ENCODE results near the gene FRMD8. TPM values are rescaled to one million over a fixed set of nuclear protein-coding genes. Genes with fewer than 3 reads are reported as not detected.

Gene FRMD8
- total and polyA plus RNA-seq, 2 of the 4 experiments (the other 2 are of a cell fraction) = 11.3 to 19.8 TPM

- POLR2A ChIA-PET (ENCODE audit: unreplicated experiment) = interaction anchor here (0.6 to 6.8 kb wide), 24 partner anchors 11 to 247 kb away, joined by 3 to 142 read pairs (median 6); partner anchors contain the start of genes FAM89B, FRMD8, MALAT1 and SLC25A45
- CTCF ChIA-PET = no interaction called here
- H3K79me1 ChIP-seq (ENCODE audit: low read depth in 1 of 2, low read length in 2 of 2) = peaks cover 10 to 43% of the 10 kb centered on the region in 2 experiments; a peak in 2 of 4 replicates
- TF ChIP-seq FOS (IDR thresholded peaks at IDR 0.05; ENCODE audit: low read depth, low read length) (peak; percentile 60; the same call in 1 of the 2 replicates), SMC3 (IDR thresholded peaks at IDR 0.05; ENCODE audit: low read depth, low read length) (no peak), POLR2A (IDR thresholded peaks at IDR 0.05; ENCODE audit: low read depth, low read length) (peak; percentile 6), RCOR1 (IDR thresholded peaks at IDR 0.05; ENCODE audit: insufficient replicate concordance, low read length) (no peak), MXI1 (IDR thresholded peaks at IDR 0.05; ENCODE audit: borderline replicate concordance, low read depth, low read length) (no peak; the same call in 1 of the 2 replicates), BHLHE40 (IDR thresholded peaks at IDR 0.05; ENCODE audit: low read depth, low read length) (peak; percentile 93), ELK1 (IDR thresholded peaks at IDR 0.05; ENCODE audit: borderline replicate concordance, low read depth, low read length) (no peak), CEBPB (IDR thresholded peaks at IDR 0.05; ENCODE audit: low read depth, low read length) (no peak), USF2 (IDR thresholded peaks at IDR 0.05; ENCODE audit: low read depth, low read length) (peak; percentile 67), RAD21 (IDR thresholded peaks at IDR 0.05; ENCODE audit: low read length) (no peak), CHD1 (IDR thresholded peaks at IDR 0.05; ENCODE audit: low read depth, low read length) (peak; percentile 95), NFE2L2 (IDR thresholded peaks at IDR 0.05; ENCODE audit: low read depth, low read length) (0 out of 2 replicates have a peak, but pooled peaks have one; percentile 5), RFX5 (IDR thresholded peaks at IDR 0.05; ENCODE audit: low read depth, low read length) (no peak), MAFK (IDR thresholded peaks at IDR 0.05; ENCODE audit: low read depth, low read length) (no peak), MAZ (IDR thresholded peaks at IDR 0.05; ENCODE audit: borderline replicate concordance, low read depth, low read length) (peak; percentile 56; the same call in 1 of the 2 replicates)
These were observed 35.6 kb downstream of the FRMD8 start for GRCh38 chr11:65421794-65422632.

More at GRCh38 chr11:65421794-65422632, 35.6 kb downstream of the FRMD8 start:
- peak overlapping the region; percentile 100 for H2AK9ac ChIP-seq (replicated peaks; ENCODE audit: low read depth, low read length, poor library complexity)
- H3K4me3 ChIP-seq (ENCODE audit: insufficient read depth, low read depth, low read length) = peak overlapping the region; percentile 92
- peak overlapping the region; percentile 99 for H3K23ac ChIP-seq (ENCODE audit: low read depth, low read length)
- peak overlapping the region; percentile 64 for H4K5ac ChIP-seq (ENCODE audit: low read depth, low read length)
- H2AFZ ChIP-seq (replicated peaks; ENCODE audit: low read length, poor library complexity) = peak overlapping the region; percentile 92
- peak overlapping the region; percentile 99 for H3K56ac ChIP-seq (ENCODE audit: extremely low read depth, insufficient read depth, low read length)
- peak overlapping the region; percentile 84 for H3K18ac ChIP-seq (ENCODE audit: low read depth, low read length)
- peaks cover 49% of the 10 kb centered on the region for H4K20me1 ChIP-seq (ENCODE audit: insufficient read depth, low read length)
- H3K4me1 ChIP-seq (ENCODE audit: control insufficient read depth, insufficient read depth, low read length) = peaks cover 29% of the 10 kb centered on the region
- H3K4me2 ChIP-seq (ENCODE audit: low read depth, low read length) = peak overlapping the region; percentile 71
- peak overlapping the region; percentile 100 for H3K14ac ChIP-seq (replicated peaks; ENCODE audit: low read depth, low read length)
- H4K8ac ChIP-seq (ENCODE audit: low read depth in 2 of 2, low read length in 2 of 2) = peak overlapping the region; percentile 72 to 96
- peak; percentile 34 for ATAC-seq (ENCODE audit: low read depth)
- H3K9ac ChIP-seq (ENCODE audit: low read depth, low read length) = peak overlapping the region; percentile 87
- H2BK5ac ChIP-seq (ENCODE audit: low read depth, low read length, poor library complexity, severe bottlenecking) = peak overlapping the region; percentile 98
- peak overlapping the region; percentile 99 for H4K91ac ChIP-seq (ENCODE audit: insufficient read depth, low read depth, low read length)
- peaks cover 25% of the 10 kb centered on the region for H3K36me3 ChIP-seq (ENCODE audit: control insufficient read depth, insufficient read depth, low read length)
- H2BK15ac ChIP-seq (ENCODE audit: low read depth, low read length) = peak overlapping the region; percentile 75; the same call in 2 of the 3 replicates
- peak overlapping the region; percentile 99 for H2BK20ac ChIP-seq (ENCODE audit: low read depth, low read length)
- H3K4ac ChIP-seq (ENCODE audit: low read depth, low read length) = peak overlapping the region; percentile 100
- H2AK5ac ChIP-seq (ENCODE audit: low read depth, low read length) = peak overlapping the region; percentile 99
- 0% methylated on average over 28 of the region's 68 CpGs; no CpG with 5 or more reads in 1 of the 2 experiments for WGBS, 2 experiments (ENCODE audit: extremely low coverage in 2 of 2, insufficient read length in 1 of 2)
- DNase-seq = peak; percentile 97
- no peaks in the 10 kb centered on the region for H3K9me3 ChIP-seq (ENCODE audit: control insufficient read depth, insufficient read depth, low read length)
- intact Hi-C loops (cut with micrococcal nuclease) = loop anchor here (1.0 to 2.0 kb wide), 2 partner anchors 40 to 77 kb away; partner anchors contain the start of genes MALAT1 and SLC25A45
- no peaks in the 10 kb centered on the region for H3K27me3 ChIP-seq (ENCODE audit: control insufficient read depth, insufficient read depth, low read length)
- dilution Hi-C loops (cut with HindIII; ENCODE audit: low sequenced_read_pairs, unreplicated experiment) = no loop called here
- in situ Hi-C loops (cut with MboI; ENCODE audit: low sequenced_read_pairs) = no loop called here
- peak overlapping the region; percentile 98 for H3K27ac ChIP-seq (ENCODE audit: insufficient read depth, low read length)
- BruUV-seq (replicated peaks) = no TSS peak
- peak overlapping the region; percentile 99 for H2BK120ac ChIP-seq (ENCODE audit: low read depth, low read length)
- no peaks in the 10 kb centered on the region for H3K9me1 ChIP-seq (ENCODE audit: insufficient read depth, low read length)

Data from IMR-90 (cell line).